SU-DHL-6 (cell line): ENCODE measurements around the gene BIRC5.

Experiments
- CTCF ChIP-seq: fragments of 200-600 bp; sonication (generic); IDR thresholded peaks from one replicate; pipeline ENCODE4 v1.5.1; 2017; ENCODE audit warnings: antibody characterized with exemption, mild to moderate bottlenecking, low read length, moderate library complexity; ENCODE audit not compliant: insufficient read depth, poor library complexity, severe bottlenecking
- EZH2phosphoT487 ChIP-seq: fragments of 200-600 bp; sonication (generic), shearing (Covaris generic); conservative IDR thresholded peaks from 2 replicates; pipeline ENCODE4 v1.6.1; 2018; ENCODE audit warnings: mild to moderate bottlenecking, antibody characterized with exemption, low read length, moderate library complexity, mixed read lengths

- TF ChIP-seq EZH2phosphoT487 (no peak), CTCF (peak; percentile 16)
Observed at GRCh38 chr17:78174870-78175642, 39.0 kb upstream of the BIRC5 start.
